IPS-20b (cell line): Measurements from ENCODE around the gene HLA-DOA.

Experiments
- H3K27ac ChIP-seq: one replicate; pipeline ENCODE4 v1.5.1; 2013; ENCODE audit warnings: low read length
- H3K27me3 ChIP-seq: 2 replicates; pipeline ENCODE4 v1.6.1; 2013; ENCODE audit warnings: mild to moderate bottlenecking, low read length, inconsistent platforms; ENCODE audit not compliant: insufficient read depth
- H3K36me3 ChIP-seq: 2 replicates; pipeline ENCODE4 v1.6.1; 2013; ENCODE audit warnings: low read depth, mild to moderate bottlenecking, inconsistent platforms, low read length, moderate library complexity; ENCODE audit not compliant: insufficient read depth
- H3K4me1 ChIP-seq: 2 replicates; pipeline ENCODE4 v1.6.1; 2013; ENCODE audit warnings: mild to moderate bottlenecking, control low read depth, inconsistent platforms, low read length, moderate library complexity; ENCODE audit not compliant: insufficient read depth
- H3K4me3 ChIP-seq: 2 replicates; pipeline ENCODE4 v1.5.1; 2013; ENCODE audit warnings: mild to moderate bottlenecking, low read length, inconsistent platforms
- H3K9ac ChIP-seq: 2 replicates; pipeline ENCODE4 v1.6.1; 2013; ENCODE audit warnings: low read depth, mild to moderate bottlenecking, inconsistent platforms, low read length, moderate library complexity
- H3K9me3 ChIP-seq: 2 replicates; pipeline ENCODE4 v1.6.1; 2013; ENCODE audit warnings: mild to moderate bottlenecking, low read depth, low read length, inconsistent platforms; ENCODE audit not compliant: insufficient read depth

The HLA-DOA gene

DNA sequence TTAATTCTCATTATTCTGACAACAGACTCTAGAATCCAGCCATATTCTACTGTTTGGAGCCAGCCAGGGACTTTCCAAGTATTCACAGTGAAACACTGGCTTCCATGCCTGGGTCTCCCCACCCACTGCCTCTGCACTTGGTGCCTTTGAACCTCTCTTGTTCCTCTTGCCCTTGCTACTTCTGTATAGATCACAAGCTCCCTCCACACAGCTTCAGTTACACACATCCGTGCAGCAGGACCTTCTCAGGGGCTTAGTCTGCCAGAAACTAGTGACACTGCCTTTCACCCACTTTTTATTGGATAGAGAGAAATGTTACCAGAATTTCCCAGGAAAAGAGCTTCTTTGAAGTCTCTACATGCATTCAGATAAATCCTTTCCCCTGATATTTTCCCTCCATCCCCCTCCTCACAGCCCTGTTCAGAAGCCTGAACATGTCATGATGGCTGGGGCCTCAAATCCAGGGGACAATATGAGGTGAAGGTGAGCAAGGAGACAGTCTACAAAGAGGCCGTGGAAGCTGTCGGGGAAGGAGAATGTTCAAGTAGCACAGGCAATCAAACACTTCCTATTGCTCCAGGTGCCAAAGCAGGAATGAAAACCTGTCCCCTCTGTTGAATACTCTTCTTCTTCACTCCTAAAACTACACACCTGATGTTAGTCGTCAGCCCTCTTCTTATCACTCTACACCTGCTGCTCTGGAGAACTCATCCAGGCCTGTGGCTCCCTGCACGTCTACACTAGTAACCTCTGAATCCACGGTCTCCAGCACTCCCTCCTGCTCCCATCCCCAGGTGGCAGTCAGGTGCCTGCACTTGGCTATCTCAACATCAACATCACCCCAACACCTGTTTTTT lies 20.2 kb upstream of the HLA-DOA start:
- H3K36me3 ChIP-seq: no peaks in the 10 kb centered on the region
- H3K4me1 ChIP-seq: no peaks in the 10 kb centered on the region
- H3K4me3 ChIP-seq: no peak overlapping the region
- no peaks in the 10 kb centered on the region; the same call in 1 of the 2 replicates for H3K9me3 ChIP-seq
- H3K27me3 ChIP-seq: no peaks in the 10 kb centered on the region
- no peak overlapping the region for H3K9ac ChIP-seq
- no peak overlapping the region for H3K27ac ChIP-seq

DNA sequence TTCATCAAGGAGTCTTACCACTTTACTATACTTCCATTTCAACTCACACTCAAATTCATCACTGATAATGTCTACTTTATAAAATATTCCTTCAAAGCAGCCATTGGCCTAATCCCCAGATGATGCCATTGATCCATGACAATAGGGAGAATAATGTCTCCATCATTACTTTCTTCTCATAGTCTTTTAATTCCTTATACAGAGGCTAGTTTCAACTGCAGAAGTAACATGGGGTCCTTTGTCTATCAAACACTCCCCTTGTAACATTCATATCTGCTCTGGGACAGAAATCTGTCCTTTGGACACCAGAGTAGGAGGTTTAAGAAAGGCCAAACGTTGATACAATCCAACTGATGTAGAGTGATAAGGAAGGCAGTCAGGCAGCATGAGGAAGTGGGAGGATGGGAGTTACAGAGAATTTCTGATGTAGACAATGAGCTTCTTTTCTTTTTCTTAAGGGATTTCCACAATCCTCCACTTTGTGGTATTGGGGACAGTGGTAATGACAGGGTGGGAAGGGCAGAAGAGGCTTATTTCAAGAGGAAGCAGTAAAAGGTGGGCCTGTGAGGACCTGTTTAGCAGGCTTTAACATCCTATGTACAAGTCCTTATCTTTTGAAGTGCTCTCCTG lies 18.9 kb upstream of the HLA-DOA start:
- no peaks in the 10 kb centered on the region for H3K27me3 ChIP-seq
- no peaks in the 10 kb centered on the region; the same call in 1 of the 2 replicates for H3K9me3 ChIP-seq
- H3K4me1 ChIP-seq: no peaks in the 10 kb centered on the region
- no peaks in the 10 kb centered on the region for H3K36me3 ChIP-seq
- H3K9ac ChIP-seq: no peak overlapping the region
- no peak overlapping the region for H3K27ac ChIP-seq
- H3K4me3 ChIP-seq: no peak overlapping the region

GRCh38 chr6:33024521-33024920 lies 15.1 kb upstream of the HLA-DOA start:
- no peaks in the 10 kb centered on the region for H3K9me3 ChIP-seq
- no peaks in the 10 kb centered on the region for H3K36me3 ChIP-seq
- H3K27me3 ChIP-seq: no peaks in the 10 kb centered on the region
- no peak overlapping the region for H3K9ac ChIP-seq
- no peaks in the 10 kb centered on the region for H3K4me1 ChIP-seq
- no peak overlapping the region for H3K27ac ChIP-seq
- no peak overlapping the region for H3K4me3 ChIP-seq

DNA sequence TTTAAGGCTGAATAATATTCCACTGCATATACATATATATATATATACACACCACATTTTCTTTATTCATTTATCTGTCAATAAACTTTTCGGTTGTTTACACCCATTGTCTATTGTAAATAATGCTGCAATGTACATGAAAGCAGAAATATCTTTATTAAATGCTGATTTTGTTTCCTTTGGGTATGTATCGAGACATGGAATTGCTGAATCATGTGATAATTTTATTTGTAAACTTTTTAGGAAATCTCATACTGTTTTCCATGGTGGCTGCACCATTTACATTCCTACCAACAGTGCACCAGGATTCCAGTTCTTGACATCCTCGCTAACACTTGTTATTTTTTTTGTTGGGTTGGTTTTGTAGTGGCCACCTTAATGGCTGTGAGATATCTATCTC lies 14.1 kb upstream of the HLA-DOA start:
- Histone ChIP-seq H3K27ac (no peak overlapping the region), H3K27me3 (no peaks in the 10 kb centered on the region), H3K4me1 (no peaks in the 10 kb centered on the region), H3K9ac (no peak overlapping the region), H3K36me3 (no peaks in the 10 kb centered on the region), H3K9me3 (no peaks in the 10 kb centered on the region), H3K4me3 (no peak overlapping the region)

DNA sequence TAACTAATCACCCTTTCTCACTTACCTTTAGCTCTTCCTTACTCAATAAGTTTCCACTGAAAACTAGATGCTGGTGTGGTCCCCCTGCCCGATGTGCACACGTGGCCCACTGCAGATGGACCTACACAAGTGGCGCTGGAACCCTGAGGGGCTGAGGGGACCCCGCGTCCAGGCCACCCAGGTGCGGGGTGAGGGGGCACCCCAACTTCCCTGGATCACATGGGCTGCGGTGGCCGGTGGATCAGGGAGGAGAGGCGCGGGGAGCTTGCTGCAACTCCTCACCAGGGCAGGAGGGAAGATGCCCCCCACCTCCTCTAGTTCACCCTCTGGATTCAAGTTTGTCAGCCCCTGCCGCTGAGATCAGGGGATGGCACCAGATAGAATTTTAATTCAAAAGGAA lies 12.5 kb upstream of the HLA-DOA start:
- Histone ChIP-seq H3K36me3 (no peaks in the 10 kb centered on the region), H3K4me1 (no peaks in the 10 kb centered on the region), H3K27ac (no peak overlapping the region), H3K9me3 (no peaks in the 10 kb centered on the region), H3K4me3 (no peak overlapping the region), H3K9ac (no peak overlapping the region), H3K27me3 (no peaks in the 10 kb centered on the region)

DNA sequence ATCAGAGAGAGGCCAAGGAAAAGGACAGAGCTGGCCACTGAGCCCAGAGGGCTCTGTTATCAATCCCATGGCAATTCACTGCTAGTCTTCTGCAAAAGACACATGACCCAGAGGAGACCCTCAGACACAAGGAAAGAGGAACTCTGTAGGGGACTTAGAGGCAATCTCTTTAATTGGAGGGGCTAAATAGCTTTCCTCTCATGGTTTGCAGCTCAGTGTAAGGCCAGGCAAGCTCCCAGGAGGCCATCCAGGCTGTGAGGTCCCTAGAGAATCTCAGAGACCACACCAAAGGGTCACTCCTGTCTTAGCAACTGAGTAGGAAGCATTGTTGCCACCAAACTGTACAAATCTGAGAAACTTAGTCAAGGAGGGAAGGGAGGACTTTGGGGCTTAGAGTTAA lies 10.0 kb upstream of the HLA-DOA start:
- no peak overlapping the region for H3K27ac ChIP-seq
- no peaks in the 10 kb centered on the region for H3K36me3 ChIP-seq
- no peak overlapping the region for H3K4me3 ChIP-seq
- no peaks in the 10 kb centered on the region for H3K9me3 ChIP-seq
- H3K9ac ChIP-seq: no peak overlapping the region
- H3K27me3 ChIP-seq: no peaks in the 10 kb centered on the region
- peaks cover 4% of the 10 kb centered on the region; the same call in 1 of the 2 replicates for H3K4me1 ChIP-seq

GRCh38 chr6:33018904-33019303 lies 9.5 kb upstream of the HLA-DOA start:
- Histone ChIP-seq H3K27me3 (no peaks in the 10 kb centered on the region), H3K4me3 (no peak overlapping the region)

GRCh38 chr6:33018418-33018817 lies 9.0 kb upstream of the HLA-DOA start:
- Histone ChIP-seq H3K27ac (no peak overlapping the region), H3K4me1 (peaks cover 4% of the 10 kb centered on the region; the same call in 1 of the 2 replicates), H3K9me3 (no peaks in the 10 kb centered on the region), H3K9ac (no peak overlapping the region), H3K36me3 (no peaks in the 10 kb centered on the region), H3K27me3 (no peaks in the 10 kb centered on the region), H3K4me3 (no peak overlapping the region)

More at GRCh38 chr6:33018904-33019303, 9.5 kb upstream of the HLA-DOA start:
- Histone ChIP-seq H3K27ac (no peak overlapping the region), H3K4me1 (peaks cover 4% of the 10 kb centered on the region; the same call in 1 of the 2 replicates), H3K9me3 (no peaks in the 10 kb centered on the region), H3K36me3 (no peaks in the 10 kb centered on the region), H3K9ac (no peak overlapping the region)

DNA sequence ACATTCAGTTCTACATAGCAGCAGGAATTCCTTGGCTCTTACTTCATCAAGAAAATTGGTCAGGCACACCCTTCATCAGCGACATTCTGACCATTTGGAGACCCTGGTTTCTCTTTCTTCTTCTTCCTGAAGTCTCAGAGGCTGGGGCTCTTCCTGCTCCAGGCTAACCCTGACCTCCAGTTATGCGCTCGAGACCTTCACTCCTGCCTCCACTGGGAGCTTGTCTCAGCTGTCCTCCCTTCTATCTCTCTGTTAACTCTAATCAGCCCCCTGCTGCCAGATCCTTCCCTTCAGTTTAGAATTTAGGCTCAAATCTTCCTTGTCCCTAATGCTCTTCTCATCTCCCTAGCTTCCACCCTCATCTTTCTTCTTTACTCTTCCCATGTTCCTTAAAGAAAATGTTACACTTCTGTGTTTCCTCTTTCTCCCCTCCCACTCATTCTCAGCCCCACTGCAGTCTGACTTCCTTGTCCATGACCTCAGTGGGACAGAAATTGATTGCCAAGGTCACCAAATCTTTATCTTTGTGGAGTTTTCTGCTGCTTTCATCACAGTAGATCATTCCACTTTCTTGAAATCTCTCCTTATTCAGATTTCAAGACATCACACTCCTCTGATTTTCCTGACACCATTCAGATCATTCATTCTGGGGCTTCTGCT lies 8.4 kb upstream of the HLA-DOA start:
- no peaks in the 10 kb centered on the region for H3K27me3 ChIP-seq
- H3K36me3 ChIP-seq: no peaks in the 10 kb centered on the region
- no peak overlapping the region for H3K27ac ChIP-seq
- H3K4me3 ChIP-seq: no peak overlapping the region
- peaks cover 4% of the 10 kb centered on the region; the same call in 1 of the 2 replicates for H3K4me1 ChIP-seq
- H3K9me3 ChIP-seq: no peaks in the 10 kb centered on the region
- H3K9ac ChIP-seq: no peak overlapping the region

DNA sequence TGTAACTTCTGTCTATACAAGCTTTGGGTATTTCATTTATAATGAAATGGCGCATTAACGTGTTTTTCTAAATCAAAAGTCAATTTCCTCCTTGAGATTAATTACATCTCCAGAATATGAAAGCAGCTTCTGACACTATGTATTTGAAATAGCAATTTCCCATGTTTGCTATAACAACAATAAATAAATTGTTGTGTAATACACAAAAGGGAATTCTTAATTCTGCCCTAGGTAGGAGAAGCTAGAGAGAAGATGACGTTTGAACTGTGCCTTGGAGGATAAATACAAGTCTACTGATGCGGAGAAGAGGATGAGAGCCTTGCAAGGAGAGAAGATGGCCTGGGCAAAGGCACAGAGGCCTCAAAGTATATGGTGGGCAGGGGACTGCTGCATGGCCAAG lies 7.6 kb upstream of the HLA-DOA start:
- no peak overlapping the region for H3K4me3 ChIP-seq
- no peaks in the 10 kb centered on the region for H3K9me3 ChIP-seq
- no peak overlapping the region for H3K9ac ChIP-seq
- H3K27ac ChIP-seq: no peak overlapping the region
- H3K27me3 ChIP-seq: no peaks in the 10 kb centered on the region
- no peaks in the 10 kb centered on the region for H3K36me3 ChIP-seq
- peaks cover 4% of the 10 kb centered on the region; the same call in 1 of the 2 replicates for H3K4me1 ChIP-seq

DNA sequence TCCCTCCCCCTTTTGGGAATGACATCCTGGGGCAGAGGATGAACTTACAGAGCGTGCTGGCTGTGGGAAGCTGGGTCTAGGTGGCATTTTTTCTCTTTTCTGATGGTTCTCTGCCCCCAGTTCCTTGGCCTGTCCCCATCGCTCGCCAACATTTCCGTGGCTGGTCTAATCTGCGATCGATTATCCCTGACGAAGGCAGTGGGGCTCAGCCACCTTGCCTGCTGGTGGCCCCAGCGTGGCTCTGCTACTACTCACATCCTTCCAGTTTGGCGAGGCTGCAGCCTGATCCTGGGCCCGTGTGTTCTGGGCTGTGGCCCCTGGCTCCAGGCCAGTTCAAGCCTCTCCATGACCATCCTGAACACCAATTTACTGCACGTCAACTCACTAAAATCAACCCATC lies 6.4 kb upstream of the HLA-DOA start:
- H3K4me1 ChIP-seq: peaks cover 8% of the 10 kb centered on the region; the same call in 1 of the 2 replicates
- no peaks in the 10 kb centered on the region for H3K9me3 ChIP-seq
- H3K9ac ChIP-seq: no peak overlapping the region
- no peak overlapping the region for H3K4me3 ChIP-seq
- H3K27me3 ChIP-seq: no peaks in the 10 kb centered on the region
- no peaks in the 10 kb centered on the region for H3K36me3 ChIP-seq
- H3K27ac ChIP-seq: no peak overlapping the region
